T-cell (primary cell): ENCODE measurements around the gene THY1. TPM values are rescaled to one million over a fixed set of nuclear protein-coding genes. Genes with fewer than 3 reads are reported as not detected.
A peak's percentile ranks its signal among the peaks of the same experiment; 100 is the strongest.

Experiments
- ATAC-seq, 4 experiments: fragments of 200-7000 bp in 3 of 4; fragments of 150-1000 bp in 1 of 4; cut with Tn5 transposase; replicated peaks in 1 of 4; 1 replicate in 3 of 4; 2 replicates in 1 of 4; pipeline ENCODE4 v1.10.0; 2021; ENCODE audit warnings: moderate library complexity in 3 of 4, mild to moderate bottlenecking in 2 of 4, moderate number of reproducible peaks in 1 of 4
- CTCF ChIA-PET, 2 donors: fragments of 300-600 bp; sonication (Branson Sonifier 250); formaldehyde crosslinking; loops; one replicate each; lab custom pipeline; 2022; ENCODE audit warnings: antibody characterized with exemption in 2 of 2; lab: Charles Lee
- POLR2A ChIA-PET, 2 donors: fragments of 300-600 bp; sonication (Branson Sonifier 250); formaldehyde crosslinking; loops; one replicate each; lab custom pipeline; 2022; ENCODE audit warnings: antibody characterized with exemption in 2 of 2; lab: Charles Lee
- DNase-seq, 35 experiments: peaks; one replicate each; pipeline versions ENCODE4 v3.0.0 to v3.0.0-alpha.2; 2013 to 2023
- H3K27ac ChIP-seq: one replicate; pipeline ENCODE4 v1.5.1; 2013; ENCODE audit warnings: low read length
- H3K27me3 ChIP-seq, 2 experiments: replicated peaks in 1 of 2; 1 replicate in 1 of 2; 2 replicates in 1 of 2; pipeline versions ENCODE4 v1.6.1 to v1.7.0; 2013; ENCODE audit warnings: low read length in 1 of 2, mixed read lengths in 1 of 2; ENCODE audit not compliant: control insufficient read depth in 2 of 2, insufficient read depth in 2 of 2; ENCODE audit errors: extremely low read depth in 1 of 2
- H3K36me3 ChIP-seq, 2 donors: 1 replicate in 1 of 2; 2 replicates in 1 of 2; pipeline versions ENCODE4 v1.6.1 to v1.7.0; 2013; ENCODE audit warnings: low read length in 1 of 2; ENCODE audit not compliant: control insufficient read depth in 2 of 2, insufficient read depth in 1 of 2; ENCODE audit errors: extremely low read depth in 1 of 2
- H3K4me1 ChIP-seq, 2 experiments: 1 replicate in 1 of 2; 2 replicates in 1 of 2; pipeline versions ENCODE4 v1.6.1 to v1.7.0; 2013; ENCODE audit warnings: low read length in 2 of 2, mixed read lengths in 1 of 2; ENCODE audit not compliant: insufficient read depth in 2 of 2, control insufficient read depth in 1 of 2; ENCODE audit errors: extremely low read depth in 1 of 2
- H3K4me3 ChIP-seq, 2 donors: 1 replicate in 1 of 2; 2 replicates in 1 of 2; pipeline versions ENCODE4 v1.5.1 to v1.7.0; 2013; ENCODE audit warnings: mild to moderate bottlenecking in 2 of 2, low read length in 1 of 2, moderate library complexity in 1 of 2; ENCODE audit not compliant: control insufficient read depth in 1 of 2; ENCODE audit errors: extremely low read depth in 1 of 2
- H3K9me3 ChIP-seq: 2 replicates; pipeline ENCODE4 v1.7.0; 2013
- H3K27ac Mint-ChIP-seq, 2 donors: one replicate each; pipeline ENCODE4 v1.8.0; 2020 to 2021; ENCODE audit warnings: mild to moderate bottlenecking in 2 of 2, mixed read lengths in 2 of 2
- H3K27me3 Mint-ChIP-seq, 2 donors: one replicate each; pipeline ENCODE4 v1.8.0; 2021 to 2022; ENCODE audit warnings: mixed read lengths in 2 of 2
- H3K36me3 Mint-ChIP-seq: one replicate; pipeline ENCODE4 v1.8.0; 2021; ENCODE audit warnings: mixed read lengths
- H3K4me1 Mint-ChIP-seq, 3 donors: one replicate each; pipeline ENCODE4 v1.8.0; 2020 to 2022; ENCODE audit warnings: mixed read lengths in 3 of 3, mild to moderate bottlenecking in 1 of 3
- H3K4me3 Mint-ChIP-seq, 3 donors: one replicate each; pipeline ENCODE4 v1.8.0; 2020 to 2022; ENCODE audit warnings: mild to moderate bottlenecking in 3 of 3, mixed read lengths in 3 of 3, moderate library complexity in 3 of 3
- H3K9me3 Mint-ChIP-seq, 3 donors: one replicate each; pipeline ENCODE4 v1.8.0; 2020 to 2022; ENCODE audit warnings: mixed read lengths in 3 of 3
- WGBS: methylation state at CpG from one replicate; pipeline ENCODE4 v1.1.5; 2013; ENCODE audit warnings: missing lambda C conversion rate; ENCODE audit not compliant: insufficient coverage; 5-methylcytosine and 5-hydroxymethylcytosine counted together
- total RNA-seq, 35 experiments: library from RNA in 6 of 35; stranded (reverse) in 6 of 35; fragments of 120-200 nt in 1 of 35; gene quantifications; one replicate each; pipeline versions ENCODE4 v1.2.1 to v1.2.4 and lab custom pipeline; 2013 to 2026

Gene THY1
- total RNA-seq, 5 donors from 2014 or later (not counting 1 experiment from before 2014, with no cell fraction given), result 0.44 to 0.76 (median 0.48) TPM; not detected in 1

DNA sequence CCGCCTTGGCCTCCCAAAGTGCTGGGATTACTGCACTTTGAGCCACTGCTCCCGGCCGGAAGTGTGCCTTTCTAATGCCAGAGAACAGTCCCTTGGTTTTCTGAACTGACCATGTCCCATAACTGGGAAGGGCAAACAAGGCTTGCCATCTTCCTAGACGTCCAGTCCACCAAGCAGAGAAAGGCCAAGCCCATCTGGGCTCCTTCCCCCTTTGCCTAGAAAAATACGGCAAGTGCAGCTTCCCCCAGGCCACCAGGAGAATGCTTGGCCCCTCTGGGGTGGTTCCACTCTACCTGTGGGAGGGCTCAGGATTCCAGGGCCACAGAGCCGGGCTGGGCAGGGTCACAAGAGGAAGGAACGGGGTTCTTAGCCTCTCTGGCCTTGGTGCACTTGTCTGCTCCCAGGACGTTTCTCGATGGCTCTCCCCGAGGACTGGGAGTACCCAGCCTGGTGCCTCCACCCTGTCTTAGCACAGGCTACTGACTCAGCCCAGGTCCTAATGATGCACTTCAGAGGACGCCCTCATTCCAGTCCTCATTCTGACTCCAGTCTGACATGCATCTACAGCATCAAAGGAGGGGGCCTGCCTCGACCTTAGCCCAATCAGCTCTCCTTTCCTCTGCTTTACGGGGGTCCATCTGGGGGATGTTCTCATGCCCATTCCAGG is 42.7 kb downstream of the THY1 start:
- POLR2A ChIA-PET, result no interaction called here
- H3K27ac Mint-ChIP-seq, result no peak overlapping the region
- ATAC-seq (no peak), DNase-seq (peak in 1 of 35 experiments; percentile 5)
- no peak overlapping the region for H3K4me3 Mint-ChIP-seq
- no peak overlapping the region for H3K27ac ChIP-seq
- 92% methylated on average over 9 of the region's 13 CpGs for WGBS
- no peaks in the 10 kb centered on the region for H3K27me3 Mint-ChIP-seq
- H3K36me3 Mint-ChIP-seq, result no peaks in the 10 kb centered on the region
- H3K4me3 ChIP-seq, result no peak overlapping the region
- H3K27me3 ChIP-seq, result peaks cover 3 to 23% of the 10 kb centered on the region in 2 experiments
- CTCF ChIA-PET, result interaction anchor here (0.6 to 2.4 kb wide), 4 partner anchors 10 to 24 kb away, joined by 4 to 19 read pairs (median 12); no protein-coding TSS in a partner anchor
- H3K4me1 ChIP-seq, result peaks cover 10 to 20% of the 10 kb centered on the region in 2 experiments
- H3K4me1 Mint-ChIP-seq, result peaks cover 0 to 5% (median 5%) of the 10 kb centered on the region in 3 donors
- H3K9me3 ChIP-seq, result no peaks in the 10 kb centered on the region
- no peaks in the 10 kb centered on the region for H3K9me3 Mint-ChIP-seq
- H3K36me3 ChIP-seq, result no peaks in the 10 kb centered on the region

DNA sequence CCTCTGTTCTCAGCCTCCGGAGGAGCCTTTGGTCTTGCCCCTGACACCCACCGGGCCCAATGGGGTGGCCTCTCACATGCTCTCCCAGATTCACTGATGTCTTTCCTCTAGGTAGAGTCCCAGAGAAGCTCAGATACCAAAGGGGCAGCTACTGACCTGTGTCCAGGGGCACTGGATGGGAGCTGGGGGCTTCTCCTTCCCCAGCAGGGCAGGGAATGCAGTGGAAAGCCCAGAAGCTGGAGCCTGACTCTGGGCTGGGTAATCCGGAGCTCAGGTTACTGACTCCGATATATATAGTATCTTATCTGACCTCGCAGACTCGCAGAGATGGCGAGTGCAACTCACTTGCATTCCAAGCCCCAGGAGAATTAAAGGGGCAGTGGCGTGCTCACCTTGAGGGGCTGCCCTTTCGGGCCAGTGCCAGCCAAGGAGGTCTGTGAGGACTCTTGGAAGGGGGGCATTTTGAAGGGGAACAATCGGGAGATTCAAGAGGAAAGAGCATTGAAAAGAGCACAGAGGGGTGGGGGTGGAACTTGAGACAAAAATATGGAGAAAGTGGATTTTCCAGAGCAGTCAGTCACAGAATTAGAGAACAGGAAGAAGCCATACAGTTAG is 44.0 kb downstream of the THY1 start:
- ChIA-PET CTCF (interaction anchor here in 1 of 2 donors (0.5 to 1.4 kb wide), 4 partner anchors 18 to 248 kb away, joined by 3 to 4 read pairs (median 3); no protein-coding TSS in a partner anchor), POLR2A (no interaction called here)
- H3K27me3 ChIP-seq, result peaks cover 3 to 30% of the 10 kb centered on the region in 2 experiments
- H3K4me1 ChIP-seq, result peaks cover 10 to 23% of the 10 kb centered on the region in 2 experiments
- peak overlapping the region in 1 of 3 donors; percentile 40 for H3K4me3 Mint-ChIP-seq
- ATAC-seq (no peak), DNase-seq (no peak)
- H3K27me3 Mint-ChIP-seq, result no peaks in the 10 kb centered on the region
- WGBS, result 94% methylated on average over 8 of the region's 10 CpGs
- no peaks in the 10 kb centered on the region for H3K9me3 ChIP-seq
- H3K36me3 Mint-ChIP-seq, result no peaks in the 10 kb centered on the region
- no peak overlapping the region for H3K27ac Mint-ChIP-seq
- no peaks in the 10 kb centered on the region for H3K9me3 Mint-ChIP-seq
- no peak overlapping the region for H3K27ac ChIP-seq
- no peaks in the 10 kb centered on the region for H3K36me3 ChIP-seq
- H3K4me1 Mint-ChIP-seq, result peaks cover 0 to 8% (median 7%) of the 10 kb centered on the region in 3 donors
- no peak overlapping the region for H3K4me3 ChIP-seq

DNA sequence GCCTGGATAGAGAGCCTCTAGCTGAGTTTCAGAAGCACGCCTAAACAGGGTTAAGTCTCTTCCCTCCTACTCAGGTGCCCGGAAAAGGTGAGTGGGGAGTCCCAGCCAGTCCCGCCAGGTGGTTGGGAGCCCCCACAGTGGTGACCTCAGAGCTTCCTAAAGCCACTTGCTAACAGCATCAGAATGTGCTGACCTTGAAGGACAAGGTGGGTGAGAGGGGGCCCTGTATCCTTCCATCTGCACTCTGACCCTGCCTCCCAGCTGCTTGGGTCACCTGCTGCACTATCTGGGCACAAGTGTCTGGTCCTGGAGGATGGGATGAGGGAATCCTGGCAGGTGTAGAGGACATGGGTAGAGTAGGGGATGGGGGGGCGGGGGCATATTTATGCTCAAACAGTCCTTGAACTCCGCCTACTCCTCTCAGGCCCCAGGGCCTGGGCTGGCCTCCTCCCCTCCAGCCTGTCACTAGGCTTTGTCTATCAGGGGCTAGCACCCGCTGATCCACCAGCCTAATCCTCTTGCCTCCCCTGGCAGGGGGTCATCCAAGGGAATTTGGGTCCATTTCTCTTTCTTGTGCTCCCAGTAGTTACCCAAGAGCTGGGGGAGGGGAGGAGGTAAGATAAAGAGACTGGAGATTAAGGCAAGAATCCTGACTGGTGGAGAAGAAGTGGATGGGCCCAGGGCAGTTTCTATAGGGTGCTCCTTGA is 44.9 kb downstream of the THY1 start:
- Mint-ChIP-seq H3K27ac (no peak overlapping the region), H3K27me3 (no peaks in the 10 kb centered on the region), H3K36me3 (no peaks in the 10 kb centered on the region), H3K4me3 (no peak overlapping the region), H3K9me3 (no peaks in the 10 kb centered on the region), H3K4me1 (peaks cover 6 to 16% (median 14%) of the 10 kb centered on the region in 3 donors)
- ATAC-seq (no peak), DNase-seq (no peak)
- Histone ChIP-seq H3K27me3 (peaks cover under 1 to 31% of the 10 kb centered on the region in 2 experiments), H3K4me3 (no peak overlapping the region), H3K36me3 (no peaks in the 10 kb centered on the region), H3K9me3 (no peaks in the 10 kb centered on the region), H3K27ac (no peak overlapping the region), H3K4me1 (peaks cover 10 to 31% of the 10 kb centered on the region in 2 experiments)
- POLR2A ChIA-PET, result no interaction called here
- CTCF ChIA-PET, result interaction anchor here (0.5 to 1.4 kb wide), 2 partner anchors 17 to 180 kb away, joined by 3 to 4 read pairs; no protein-coding TSS in a partner anchor
- 90% methylated on average over 2 of the region's 6 CpGs for WGBS

DNA sequence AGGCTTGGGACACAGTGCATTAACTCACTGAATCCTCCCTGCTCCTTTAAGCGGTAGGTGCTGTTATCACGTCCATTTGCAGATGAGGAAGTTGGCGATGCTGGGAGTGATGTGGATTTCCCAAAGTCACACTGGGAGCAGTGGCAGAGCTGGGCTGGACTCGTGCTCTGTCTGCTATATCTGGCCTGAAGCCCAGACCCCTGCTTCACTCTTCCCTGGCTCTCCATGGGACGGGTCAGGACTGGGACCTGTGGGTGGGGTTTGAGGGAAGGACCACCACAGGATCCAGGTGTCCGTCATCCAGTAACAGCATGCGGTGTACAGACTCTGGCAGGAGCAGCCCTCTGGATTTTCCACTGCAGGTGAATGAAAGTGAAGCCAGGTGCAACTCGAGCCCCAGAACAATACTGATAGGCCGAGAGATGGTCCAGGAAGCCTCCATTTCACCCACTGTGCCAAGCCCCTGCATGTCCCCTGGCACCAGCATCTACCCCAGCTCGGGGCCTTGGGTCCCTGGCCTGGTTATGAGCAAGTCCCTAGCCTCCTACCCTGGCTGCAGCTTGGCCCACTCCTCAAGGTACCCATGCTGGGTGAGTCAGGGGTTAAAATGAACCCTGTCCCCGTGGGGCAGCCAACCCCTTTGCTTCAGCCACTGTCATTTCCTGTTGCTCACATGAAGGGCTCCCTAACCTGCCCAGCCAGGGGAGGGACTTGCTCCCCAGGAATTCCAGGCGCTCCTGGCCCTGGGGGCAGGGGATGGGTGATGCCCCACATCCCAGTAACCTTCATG is 45.7 kb downstream of the THY1 start:
- Histone ChIP-seq H3K27ac (no peak overlapping the region), H3K4me3 (no peak overlapping the region), H3K9me3 (no peaks in the 10 kb centered on the region), H3K27me3 (peaks cover 0 to 39% of the 10 kb centered on the region in 2 experiments), H3K4me1 (peaks cover 10 to 30% of the 10 kb centered on the region in 2 experiments), H3K36me3 (no peaks in the 10 kb centered on the region)
- no peaks in the 10 kb centered on the region for H3K9me3 Mint-ChIP-seq
- no peak overlapping the region for H3K4me3 Mint-ChIP-seq
- no peaks in the 10 kb centered on the region for H3K36me3 Mint-ChIP-seq
- 67% methylated on average over 6 of the region's 12 CpGs for WGBS
- H3K27ac Mint-ChIP-seq, result no peak overlapping the region
- CTCF ChIA-PET, result interaction anchor here (0.5 to 5.0 kb wide), 3 partner anchors 16 to 180 kb away, joined by 3 to 16 read pairs (median 5); no protein-coding TSS in a partner anchor
- no peaks in the 10 kb centered on the region for H3K27me3 Mint-ChIP-seq
- ATAC-seq (no peak), DNase-seq (no peak)
- H3K4me1 Mint-ChIP-seq, result peaks cover 6 to 16% (median 14%) of the 10 kb centered on the region in 3 donors
- POLR2A ChIA-PET, result no interaction called here

DNA sequence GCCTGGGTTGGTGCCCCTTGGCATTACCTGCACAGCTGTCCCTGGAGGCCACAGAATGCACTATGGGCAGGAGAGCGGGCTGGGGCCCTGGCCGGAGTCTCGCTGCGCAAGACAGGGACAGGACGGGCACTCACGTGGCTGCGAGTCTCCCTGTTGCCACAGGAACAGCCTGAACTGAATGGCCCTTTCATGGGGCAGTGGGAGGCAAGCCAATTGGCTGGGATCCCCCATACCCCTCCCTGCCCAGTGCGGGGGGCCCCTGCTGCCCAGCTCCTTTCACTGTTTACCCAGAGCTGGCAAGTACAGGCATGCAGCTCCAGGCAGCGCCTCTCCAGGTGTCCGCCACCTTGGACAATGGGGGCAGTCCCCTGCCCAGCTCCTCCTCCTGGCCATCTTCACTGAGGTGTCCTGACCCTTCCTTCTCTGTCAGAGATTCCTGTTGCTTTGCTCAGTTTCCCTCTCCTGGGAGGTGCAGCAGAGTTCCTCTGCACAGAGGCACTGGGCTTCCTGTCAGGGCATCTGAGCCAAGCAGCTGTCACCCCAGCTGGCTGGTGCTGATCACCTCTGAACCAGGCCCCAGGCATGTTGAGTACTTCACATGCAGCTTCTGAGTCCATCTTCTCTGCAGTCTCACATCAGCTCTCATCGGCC is 46.6 kb downstream of the THY1 start:
- Histone ChIP-seq H3K4me3 (no peak overlapping the region), H3K27ac (no peak overlapping the region), H3K27me3 (peaks cover 0 to 42% of the 10 kb centered on the region in 2 experiments), H3K9me3 (no peaks in the 10 kb centered on the region), H3K36me3 (no peaks in the 10 kb centered on the region), H3K4me1 (peaks cover 3 to 21% of the 10 kb centered on the region in 2 experiments)
- Mint-ChIP-seq H3K27me3 (peaks cover 0 to 6% of the 10 kb centered on the region in 2 donors), H3K36me3 (no peaks in the 10 kb centered on the region), H3K9me3 (no peaks in the 10 kb centered on the region), H3K4me1 (peaks cover 6 to 16% (median 14%) of the 10 kb centered on the region in 3 donors), H3K4me3 (no peak overlapping the region), H3K27ac (no peak overlapping the region)
- ChIA-PET POLR2A (no interaction called here), CTCF (interaction anchor here (1.1 to 5.0 kb wide), 4 partner anchors 15 to 56 kb away, joined by 3 to 16 read pairs (median 10); no protein-coding TSS in a partner anchor)
- DNase-seq (no peak), ATAC-seq (no peak)
- WGBS, result 91% methylated on average over 10 of the region's 11 CpGs
